Astrocyte (in vitro differentiated cells and primary cell): Measurements from ENCODE around the gene TEAD1. TPM values are rescaled to one million over a fixed set of nuclear protein-coding genes. Genes with fewer than 3 reads are reported as not detected.

Experiments
- DNase-seq: peaks from one replicate; pipeline ENCODE4 v3.0.0-alpha.2; 2010; ENCODE audit warnings: low read depth
- FAIRE-seq: peaks from 2 replicates; lab custom pipeline; 2011; peaks lifted over from hg19 to GRCh38; lab: Jason Lieb, UNC
- H2AFZ ChIP-seq: 2 replicates; pipeline ENCODE4 v1.6.0; 2012; ENCODE audit warnings: low read depth, low read length, inconsistent platforms
- H3K27ac ChIP-seq: 2 replicates; pipeline ENCODE4 v1.5.1; 2011; ENCODE audit warnings: low read depth, low read length, inconsistent platforms
- H3K27me3 ChIP-seq: 2 replicates; pipeline ENCODE4 v1.6.0; 2011; ENCODE audit warnings: low read length, inconsistent platforms; ENCODE audit not compliant: insufficient read depth
- H3K36me3 ChIP-seq: 2 replicates; pipeline ENCODE4 v1.5.1; 2011; ENCODE audit warnings: low read length, inconsistent platforms; ENCODE audit not compliant: insufficient read depth
- H3K4me1 ChIP-seq: 2 replicates; pipeline ENCODE4 v1.5.1; 2011; ENCODE audit warnings: low read length, inconsistent platforms; ENCODE audit not compliant: insufficient read depth
- H3K4me2 ChIP-seq: 2 replicates; pipeline ENCODE4 v1.6.0; 2012; ENCODE audit warnings: low read length, inconsistent platforms
- H3K4me3 ChIP-seq: 2 replicates; pipeline ENCODE4 v1.5.1; 2011; ENCODE audit warnings: low read depth, mild to moderate bottlenecking, low read length, inconsistent platforms; ENCODE audit not compliant: insufficient read depth
- H3K79me2 ChIP-seq: 2 replicates; pipeline ENCODE4 v1.6.0; 2012; ENCODE audit warnings: mild to moderate bottlenecking, low read length, inconsistent platforms; ENCODE audit not compliant: insufficient read depth
- H3K9ac ChIP-seq: 2 replicates; pipeline ENCODE4 v1.6.0; 2012; ENCODE audit warnings: mild to moderate bottlenecking, low read length, inconsistent platforms
- H3K9me3 ChIP-seq: 2 replicates; pipeline ENCODE4 v1.5.1; 2012; ENCODE audit warnings: low read depth, mild to moderate bottlenecking, low read length, inconsistent platforms; ENCODE audit not compliant: insufficient read depth
- H4K20me1 ChIP-seq: 2 replicates; pipeline ENCODE4 v1.6.0; 2012; ENCODE audit warnings: low read length, inconsistent platforms; ENCODE audit not compliant: insufficient read depth
- H3K27ac Mint-ChIP-seq: one replicate; pipeline ENCODE4 v1.8.0; 2021; ENCODE audit warnings: mild to moderate bottlenecking, mixed read lengths; ENCODE audit not compliant: unreplicated experiment
- H3K27me3 Mint-ChIP-seq: one replicate; pipeline ENCODE4 v1.8.0; 2021; ENCODE audit warnings: low read depth, mixed read lengths; ENCODE audit not compliant: unreplicated experiment
- H3K36me3 Mint-ChIP-seq: one replicate; pipeline ENCODE4 v1.8.0; 2021; ENCODE audit warnings: low read depth, mixed read lengths; ENCODE audit not compliant: unreplicated experiment
- H3K4me1 Mint-ChIP-seq: one replicate; pipeline ENCODE4 v1.8.0; 2021; ENCODE audit warnings: low read depth, mixed read lengths; ENCODE audit not compliant: unreplicated experiment
- H3K4me3 Mint-ChIP-seq: one replicate; pipeline ENCODE4 v1.8.0; 2021; ENCODE audit warnings: mild to moderate bottlenecking, moderate library complexity, mixed read lengths; ENCODE audit not compliant: unreplicated experiment
- H3K9me3 Mint-ChIP-seq: one replicate; pipeline ENCODE4 v1.8.0; 2021; ENCODE audit warnings: mild to moderate bottlenecking, mixed read lengths; ENCODE audit not compliant: unreplicated experiment
- EZH2 ChIP-seq: IDR thresholded peaks from 2 replicates; pipeline ENCODE4 v1.6.1; 2012; ENCODE audit warnings: mild to moderate bottlenecking, low read length, inconsistent platforms; ENCODE audit not compliant: insufficient read depth
- total RNA-seq: library from RNA; stranded (reverse); gene quantifications from 2 replicates; pipeline ENCODE4 v1.2.1, GENCODE V29; 2021
- TF ChIP-seq, protein P1 (sequence below): IDR thresholded peaks from 2 replicates; pipeline ENCODE4 v1.5.1; 2011; ENCODE audit warnings: low read depth, mild to moderate bottlenecking, inconsistent platforms, low read length, moderate library complexity; ENCODE audit not compliant: insufficient read depth

TEAD1 gene
- total RNA-seq, 1 donor from 2014 or later: 149 TPM

DNA sequence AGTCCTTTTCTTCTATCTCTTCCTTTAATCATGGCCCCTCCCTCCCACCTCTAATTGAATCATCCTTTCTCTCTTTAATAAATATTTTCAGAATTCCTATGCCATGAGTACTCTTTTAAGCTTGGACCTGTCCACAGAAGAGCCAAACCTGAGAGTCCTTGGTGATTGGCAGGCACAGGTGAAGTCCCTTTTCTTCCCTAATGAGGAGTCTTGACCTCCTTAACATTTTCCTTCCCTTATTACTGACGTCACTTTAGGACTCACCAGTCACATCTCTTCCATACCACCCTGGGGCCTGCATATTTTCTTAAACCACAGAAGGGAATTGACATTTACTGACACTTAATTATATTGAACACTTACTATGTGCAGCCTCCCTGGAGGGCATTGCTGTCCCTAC lies 293.9 kb downstream of the TEAD1 start:
- H3K4me1 Mint-ChIP-seq: peaks cover 6% of the 10 kb centered on the region
- H3K4me3 Mint-ChIP-seq: no peak overlapping the region
- FAIRE-seq: no peak
- Histone ChIP-seq H3K4me2 (no peak overlapping the region), H3K27me3 (peaks cover 11% of the 10 kb centered on the region), H3K9ac (no peak overlapping the region), H3K4me1 (peaks cover 2% of the 10 kb centered on the region), H4K20me1 (no peaks in the 10 kb centered on the region), H3K27ac (no peak overlapping the region), H3K9me3 (no peaks in the 10 kb centered on the region), H3K79me2 (no peaks in the 10 kb centered on the region), H2AFZ (no peak overlapping the region), H3K36me3 (no peaks in the 10 kb centered on the region), H3K4me3 (no peak overlapping the region)
- DNase-seq: no peak
- H3K27ac Mint-ChIP-seq: no peak overlapping the region
- H3K27me3 Mint-ChIP-seq: peaks cover 11% of the 10 kb centered on the region
- TF ChIP-seq EZH2: no peak
- TF ChIP-seq, protein P1, sequence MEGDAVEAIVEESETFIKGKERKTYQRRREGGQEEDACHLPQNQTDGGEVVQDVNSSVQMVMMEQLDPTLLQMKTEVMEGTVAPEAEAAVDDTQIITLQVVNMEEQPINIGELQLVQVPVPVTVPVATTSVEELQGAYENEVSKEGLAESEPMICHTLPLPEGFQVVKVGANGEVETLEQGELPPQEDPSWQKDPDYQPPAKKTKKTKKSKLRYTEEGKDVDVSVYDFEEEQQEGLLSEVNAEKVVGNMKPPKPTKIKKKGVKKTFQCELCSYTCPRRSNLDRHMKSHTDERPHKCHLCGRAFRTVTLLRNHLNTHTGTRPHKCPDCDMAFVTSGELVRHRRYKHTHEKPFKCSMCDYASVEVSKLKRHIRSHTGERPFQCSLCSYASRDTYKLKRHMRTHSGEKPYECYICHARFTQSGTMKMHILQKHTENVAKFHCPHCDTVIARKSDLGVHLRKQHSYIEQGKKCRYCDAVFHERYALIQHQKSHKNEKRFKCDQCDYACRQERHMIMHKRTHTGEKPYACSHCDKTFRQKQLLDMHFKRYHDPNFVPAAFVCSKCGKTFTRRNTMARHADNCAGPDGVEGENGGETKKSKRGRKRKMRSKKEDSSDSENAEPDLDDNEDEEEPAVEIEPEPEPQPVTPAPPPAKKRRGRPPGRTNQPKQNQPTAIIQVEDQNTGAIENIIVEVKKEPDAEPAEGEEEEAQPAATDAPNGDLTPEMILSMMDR: no peak
- H3K9me3 Mint-ChIP-seq: no peaks in the 10 kb centered on the region
- H3K36me3 Mint-ChIP-seq: no peaks in the 10 kb centered on the region

DNA sequence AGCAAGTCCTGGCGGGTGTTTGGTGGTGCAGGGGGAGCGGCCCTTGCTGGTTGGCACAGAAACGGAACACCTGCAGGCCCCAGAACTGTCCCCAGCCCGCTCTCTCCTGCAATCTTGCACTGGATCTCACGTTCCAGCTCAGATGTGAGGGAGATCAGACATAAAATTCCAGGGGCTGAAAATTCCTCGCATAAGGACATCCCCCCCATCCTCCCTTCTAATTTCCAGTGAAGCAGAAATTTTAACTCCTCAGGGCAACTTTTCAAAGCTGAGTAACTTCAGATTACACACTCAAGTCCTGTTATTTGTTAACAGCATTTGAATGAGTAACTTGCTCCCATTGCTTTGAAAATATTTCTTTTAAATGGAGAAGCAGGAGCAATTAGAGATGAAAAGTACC lies 294.6 kb downstream of the TEAD1 start:
- Histone ChIP-seq H3K4me1 (peaks cover 2% of the 10 kb centered on the region), H3K36me3 (no peaks in the 10 kb centered on the region), H3K4me3 (no peak overlapping the region), H3K27ac (no peak overlapping the region), H3K9ac (no peak overlapping the region), H3K4me2 (no peak overlapping the region), H3K9me3 (no peaks in the 10 kb centered on the region), H3K79me2 (no peaks in the 10 kb centered on the region), H3K27me3 (peaks cover 11% of the 10 kb centered on the region), H4K20me1 (no peaks in the 10 kb centered on the region), H2AFZ (no peak overlapping the region)
- Mint-ChIP-seq H3K4me3 (no peak overlapping the region), H3K27me3 (peaks cover 9% of the 10 kb centered on the region), H3K36me3 (no peaks in the 10 kb centered on the region), H3K4me1 (peaks cover 6% of the 10 kb centered on the region), H3K27ac (no peak overlapping the region), H3K9me3 (no peaks in the 10 kb centered on the region)
- TF ChIP-seq, protein P1: no peak
- TF ChIP-seq EZH2: no peak
- FAIRE-seq (no peak), DNase-seq (no peak)

DNA sequence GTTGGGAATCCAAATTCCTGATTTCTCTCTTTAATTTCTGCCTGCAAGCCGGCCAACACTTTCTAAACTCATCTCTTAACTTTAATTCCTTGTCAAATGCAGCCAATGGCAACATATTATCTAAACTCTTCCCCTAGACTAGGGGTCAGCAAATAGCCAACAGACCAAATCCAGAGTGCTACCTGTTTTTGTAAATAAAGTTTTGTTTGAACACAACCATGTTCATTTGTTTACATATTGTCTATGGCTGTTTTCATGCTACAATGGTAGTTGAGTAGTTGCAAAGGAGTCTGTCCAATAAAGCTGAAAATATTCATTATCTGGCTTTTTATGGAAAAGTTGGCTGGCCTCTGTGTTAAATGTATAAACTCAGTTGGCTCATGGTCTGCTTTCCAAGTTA lies 297.7 kb downstream of the TEAD1 start:
- FAIRE-seq: no peak
- Mint-ChIP-seq H3K27ac (no peak overlapping the region), H3K27me3 (peaks cover 9% of the 10 kb centered on the region)

More for the DNA sequence above, 297.7 kb downstream of the TEAD1 start:
- Histone ChIP-seq H3K36me3 (no peaks in the 10 kb centered on the region), H3K4me3 (no peak overlapping the region), H2AFZ (no peak overlapping the region), H4K20me1 (no peaks in the 10 kb centered on the region), H3K27ac (no peak overlapping the region), H3K27me3 (peaks cover 11% of the 10 kb centered on the region), H3K79me2 (no peaks in the 10 kb centered on the region), H3K4me1 (no peaks in the 10 kb centered on the region), H3K9ac (no peak overlapping the region), H3K9me3 (no peaks in the 10 kb centered on the region), H3K4me2 (no peak overlapping the region)
- Mint-ChIP-seq H3K9me3 (no peaks in the 10 kb centered on the region), H3K4me1 (peaks cover 4% of the 10 kb centered on the region), H3K4me3 (no peak overlapping the region), H3K36me3 (no peaks in the 10 kb centered on the region)
- DNase-seq: no peak
- TF ChIP-seq, protein P1: no peak
- TF ChIP-seq EZH2: no peak
